Measurements from ENCODE around the gene VAT1. TPM values are rescaled to one million over a fixed set of nuclear protein-coding genes. Genes with fewer than 3 reads are reported as not detected.

Gene VAT1
- total RNA-seq, 2 donors from 2014 or later: 89.1 to 255 TPM

- intact Hi-C loops (cut with DNase I): no loop called here
- H3K9me3 ChIP-seq: no peaks in the 10 kb centered on the region
- TF ChIP-seq POLR2AphosphoS5 (IDR thresholded peaks at IDR 0.05) (no peak), CTCF (IDR thresholded peaks at IDR 0.05) (no peak), POLR2A (IDR thresholded peaks at IDR 0.05) (no peak)
- no peaks in the 10 kb centered on the region for H3K36me3 ChIP-seq
- H3K4me1 ChIP-seq (replicated peaks): no peaks in the 10 kb centered on the region
- DNase-seq (ENCODE audit: low spot score): no peak
- no peak overlapping the region for H3K4me3 ChIP-seq
- no peak overlapping the region for H3K27ac ChIP-seq
- no peaks in the 10 kb centered on the region for H3K27me3 ChIP-seq (replicated peaks; ENCODE audit: insufficient read depth)
Measured at GRCh38 chr17:43043307-43043706, 21.1 kb upstream of the VAT1 start.

- H3K36me3 ChIP-seq: no peaks in the 10 kb centered on the region
- H3K27me3 ChIP-seq (replicated peaks; ENCODE audit: insufficient read depth): no peaks in the 10 kb centered on the region
- no peak for TF ChIP-seq CTCF (IDR thresholded peaks at IDR 0.05)
- no peak for TF ChIP-seq POLR2A (IDR thresholded peaks at IDR 0.05)
- no peak for TF ChIP-seq POLR2AphosphoS5 (IDR thresholded peaks at IDR 0.05)
- H3K9me3 ChIP-seq: no peaks in the 10 kb centered on the region
- intact Hi-C loops (cut with DNase I): no loop called here
- H3K4me1 ChIP-seq (replicated peaks): no peaks in the 10 kb centered on the region
- H3K27ac ChIP-seq: no peak overlapping the region
- no peak for DNase-seq (ENCODE audit: low spot score)
- 76% methylated on average over 5 of the region's 5 CpGs for WGBS
- H3K4me3 ChIP-seq: no peak overlapping the region
Measured at GRCh38 chr17:43042025-43042628, 19.9 kb upstream of the VAT1 start.

GRCh38 chr17:43040655-43041054 lies 18.5 kb upstream of the VAT1 start:
- H3K4me3 ChIP-seq: no peak overlapping the region
- no peak for DNase-seq (ENCODE audit: low spot score)
- intact Hi-C loops (cut with DNase I): no loop called here
- no peaks in the 10 kb centered on the region for H3K4me1 ChIP-seq (replicated peaks)
- 76% methylated on average over 2 of the region's 2 CpGs for WGBS
- H3K27ac ChIP-seq: no peak overlapping the region
- no peaks in the 10 kb centered on the region for H3K27me3 ChIP-seq (replicated peaks; ENCODE audit: insufficient read depth)
- no peaks in the 10 kb centered on the region for H3K36me3 ChIP-seq
- TF ChIP-seq CTCF (IDR thresholded peaks at IDR 0.05) (no peak), POLR2AphosphoS5 (IDR thresholded peaks at IDR 0.05) (no peak), POLR2A (IDR thresholded peaks at IDR 0.05) (no peak)
- H3K9me3 ChIP-seq: no peaks in the 10 kb centered on the region

- 90% methylated on average over 2 of the region's 2 CpGs for WGBS
- no peaks in the 10 kb centered on the region for H3K27me3 ChIP-seq (replicated peaks; ENCODE audit: insufficient read depth)
- no peaks in the 10 kb centered on the region for H3K4me1 ChIP-seq (replicated peaks)
- intact Hi-C loops (cut with DNase I): no loop called here
- H3K36me3 ChIP-seq: no peaks in the 10 kb centered on the region
- no peak for DNase-seq (ENCODE audit: low spot score)
- H3K4me3 ChIP-seq: no peak overlapping the region
- H3K27ac ChIP-seq: no peak overlapping the region
- H3K9me3 ChIP-seq: no peaks in the 10 kb centered on the region
- no peak for TF ChIP-seq CTCF (IDR thresholded peaks at IDR 0.05)
- TF ChIP-seq POLR2A (IDR thresholded peaks at IDR 0.05): no peak
- TF ChIP-seq POLR2AphosphoS5 (IDR thresholded peaks at IDR 0.05): no peak
Measured at GRCh38 chr17:43039646-43040045, 17.5 kb upstream of the VAT1 start.

GRCh38 chr17:43034894-43035293 lies 12.7 kb upstream of the VAT1 start:
- intact Hi-C loops (cut with DNase I): no loop called here
- DNase-seq (ENCODE audit: low spot score): no peak
- WGBS: 78% methylated on average over 3 of the region's 3 CpGs
- H3K4me3 ChIP-seq: no peak overlapping the region
- H3K4me1 ChIP-seq (replicated peaks): no peaks in the 10 kb centered on the region
- no peak overlapping the region for H3K27ac ChIP-seq
- TF ChIP-seq CTCF (IDR thresholded peaks at IDR 0.05): no peak
- no peak for TF ChIP-seq POLR2A (IDR thresholded peaks at IDR 0.05)
- no peak for TF ChIP-seq POLR2AphosphoS5 (IDR thresholded peaks at IDR 0.05)
- no peaks in the 10 kb centered on the region for H3K36me3 ChIP-seq
- H3K27me3 ChIP-seq (replicated peaks; ENCODE audit: insufficient read depth): no peaks in the 10 kb centered on the region
- no peaks in the 10 kb centered on the region for H3K9me3 ChIP-seq

All from prostate gland (tissue), 2 donors.